ENCODE results near the gene ITFG1. TPM values are rescaled to one million over a fixed set of nuclear protein-coding genes. Genes with fewer than 3 reads are reported as not detected.

The ITFG1 gene
- total and polyA plus RNA-seq, 9 of the 15 experiments (the other 6 are each of a cell fraction or from before 2014, with no cell fraction given) = 17.1 to 83.5 (median 35.8) TPM

GRCh38 chr16:47316442-47317015 lies 144.3 kb downstream of the ITFG1 start:
- no peak for DNase-seq (ENCODE audit: extremely low read depth in 1 of 4, low spot score in 3 of 4)
- H3K4me3 ChIP-seq = no peak overlapping the region
- no peaks in the 10 kb centered on the region for H3K9me3 ChIP-seq (replicated peaks; ENCODE audit: control insufficient read depth, insufficient read depth, low read depth, low read length)
- H3K9ac ChIP-seq (ENCODE audit: insufficient read depth in 1 of 2, low read depth in 2 of 2, low read length in 2 of 2) = no peak overlapping the region
- no peaks in the 10 kb centered on the region for H3K79me2 ChIP-seq (ENCODE audit: control insufficient read depth, insufficient read depth, low read length)
- ChIA-PET POLR2A (no interaction called here), CTCF (ENCODE audit: low intra/inter-chr PET ratio) (no interaction called here)
- no peak overlapping the region for H3K27ac ChIP-seq (ENCODE audit: extremely low read depth, low read depth, low read length)
- in situ Hi-C loops (cut with MboI) = no loop called here
- no peak overlapping the region for H2AFZ ChIP-seq (ENCODE audit: low read depth, low read length)
- TF ChIP-seq, protein P1, sequence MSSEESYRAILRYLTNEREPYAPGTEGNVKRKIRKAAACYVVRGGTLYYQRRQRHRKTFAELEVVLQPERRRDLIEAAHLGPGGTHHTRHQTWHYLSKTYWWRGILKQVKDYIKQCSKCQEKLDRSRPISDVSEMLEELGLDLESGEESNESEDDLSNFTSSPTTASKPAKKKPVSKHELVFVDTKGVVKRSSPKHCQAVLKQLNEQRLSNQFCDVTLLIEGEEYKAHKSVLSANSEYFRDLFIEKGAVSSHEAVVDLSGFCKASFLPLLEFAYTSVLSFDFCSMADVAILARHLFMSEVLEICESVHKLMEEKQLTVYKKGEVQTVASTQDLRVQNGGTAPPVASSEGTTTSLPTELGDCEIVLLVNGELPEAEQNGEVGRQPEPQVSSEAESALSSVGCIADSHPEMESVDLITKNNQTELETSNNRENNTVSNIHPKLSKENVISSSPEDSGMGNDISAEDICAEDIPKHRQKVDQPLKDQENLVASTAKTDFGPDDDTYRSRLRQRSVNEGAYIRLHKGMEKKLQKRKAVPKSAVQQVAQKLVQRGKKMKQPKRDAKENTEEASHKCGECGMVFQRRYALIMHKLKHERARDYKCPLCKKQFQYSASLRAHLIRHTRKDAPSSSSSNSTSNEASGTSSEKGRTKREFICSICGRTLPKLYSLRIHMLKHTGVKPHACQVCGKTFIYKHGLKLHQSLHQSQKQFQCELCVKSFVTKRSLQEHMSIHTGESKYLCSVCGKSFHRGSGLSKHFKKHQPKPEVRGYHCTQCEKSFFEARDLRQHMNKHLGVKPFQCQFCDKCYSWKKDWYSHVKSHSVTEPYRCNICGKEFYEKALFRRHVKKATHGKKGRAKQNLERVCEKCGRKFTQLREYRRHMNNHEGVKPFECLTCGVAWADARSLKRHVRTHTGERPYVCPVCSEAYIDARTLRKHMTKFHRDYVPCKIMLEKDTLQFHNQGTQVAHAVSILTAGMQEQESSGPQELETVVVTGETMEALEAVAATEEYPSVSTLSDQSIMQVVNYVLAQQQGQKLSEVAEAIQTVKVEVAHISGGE (CRISPR knock-in tag; IDR thresholded peaks at IDR 0.05) = no peak
- TF ChIP-seq MXI1 (IDR thresholded peaks at IDR 0.05; ENCODE audit: low read depth, low read length) = no peak
- TF ChIP-seq RBM15 (IDR thresholded peaks at IDR 0.05; ENCODE audit: insufficient read depth, low read length) = no peak
- H3K36me3 ChIP-seq (ENCODE audit: control insufficient read depth, insufficient read depth, low read length) = no peaks in the 10 kb centered on the region
- WGBS (ENCODE audit: insufficient coverage, low coverage, missing lambda C conversion rate) = 97% methylated on average over 2 of the region's 2 CpGs
- no peaks in the 10 kb centered on the region for H3K9me1 ChIP-seq (ENCODE audit: control insufficient read depth, insufficient read depth, low read length)
- no TSS peak for BruUV-seq (replicated peaks)
- H3K4me2 ChIP-seq (ENCODE audit: insufficient read depth, low read length) = no peak overlapping the region
- H3K27me3 ChIP-seq (ENCODE audit: control insufficient read depth in 2 of 2, insufficient read depth in 2 of 2, low read length in 2 of 2) = no peaks in the 10 kb centered on the region
- no peak for FAIRE-seq
- no peaks in the 10 kb centered on the region for H4K20me1 ChIP-seq (replicated peaks; ENCODE audit: control insufficient read depth, insufficient read depth, low read length)
- no peaks in the 10 kb centered on the region for H3K4me1 ChIP-seq (replicated peaks in 1 of 2; ENCODE audit: control insufficient read depth in 2 of 2, insufficient read depth in 2 of 2, low read length in 2 of 2)
- intact Hi-C loops (cut with micrococcal nuclease) = no loop called here
- ATAC-seq = no peak
